SK-N-SH (cell line): Measurements from ENCODE around the gene LY6G6D. TPM values are rescaled to one million over a fixed set of nuclear protein-coding genes. Genes with fewer than 3 reads are reported as not detected.

Source experiments
- CTCF ChIA-PET: fragments of 300-600, 350-600 bp; formaldehyde crosslinking; extraction: SDS; loops from one replicate; lab custom pipeline; 2021; lab: Yijun Ruan, JAX
- POLR2A ChIA-PET: fragments of 350-600 bp; sonication (Branson Sonifier 250); formaldehyde crosslinking; extraction: SDS; loops from one replicate; lab custom pipeline; 2020; ENCODE audit warnings: antibody characterized with exemption, inconsistent platforms; lab: Yijun Ruan, JAX
- DNase-seq: peaks from one replicate; pipeline ENCODE4 v3.0.0; 2012
- H2AFZ ChIP-seq: fragments of 200-600 bp; sonication (generic); 2 replicates; pipeline ENCODE4 v1.8.1; 2016; ENCODE audit warnings: antibody characterized with exemption, mild to moderate bottlenecking, low read depth
- H3F3A ChIP-seq: fragments of 200-600 bp; sonication (generic); replicated peaks from 2 replicates; pipeline ENCODE3; 2016; ENCODE audit warnings: antibody characterized with exemption, mild to moderate bottlenecking; ENCODE audit not compliant: insufficient read depth
- H3K27ac ChIP-seq, 2 experiments: fragments of 200-500 bp in 1 of 2; fragments of 200-600 bp in 1 of 2; sonication (Bioruptor generic) in 1 of 2; sonication (generic), shearing (Covaris generic) in 1 of 2; 2 replicates each; pipeline versions ENCODE4 v1.5.1 to v1.6.1; 2014 to 2016; ENCODE audit warnings: low read depth in 2 of 2, inconsistent platforms in 1 of 2, low read length in 1 of 2, mild to moderate bottlenecking in 1 of 2, mixed read lengths in 1 of 2
- H3K27me3 ChIP-seq: fragments of 200-600 bp; sonication (generic), shearing (Covaris generic); 2 replicates; pipeline ENCODE4 v1.6.1; 2016; ENCODE audit warnings: mixed run types; ENCODE audit not compliant: insufficient read depth
- H3K36me3 ChIP-seq, 2 experiments: fragments of 200-500 bp in 1 of 2; fragments of 200-600 bp in 1 of 2; sonication (Bioruptor generic) in 1 of 2; sonication (generic) in 1 of 2; replicated peaks in 1 of 2; 2 replicates each; pipeline versions ENCODE3 to v1.5.1; 2014 to 2016; ENCODE audit warnings: low read length in 1 of 2, mild to moderate bottlenecking in 1 of 2; ENCODE audit not compliant: insufficient read depth in 2 of 2, control insufficient read depth in 1 of 2
- H3K4me1 ChIP-seq, 2 experiments: fragments of 200-500 bp in 1 of 2; fragments of 200-600 bp in 1 of 2; sonication (Bioruptor generic) in 1 of 2; sonication (generic), shearing (Covaris generic) in 1 of 2; 2 replicates each; pipeline versions ENCODE4 v1.5.1 to v1.6.1; 2014 to 2016; ENCODE audit warnings: low read depth in 1 of 2, low read length in 1 of 2, mixed run types in 1 of 2; ENCODE audit not compliant: insufficient read depth in 2 of 2, control insufficient read depth in 1 of 2
- H3K4me2 ChIP-seq: fragments of 200-600 bp; sonication (generic), shearing (Covaris generic); 2 replicates; pipeline ENCODE4 v1.6.1; 2017; ENCODE audit warnings: mixed run types
- H3K4me3 ChIP-seq, 2 experiments: fragments of 200-500 bp in 1 of 2; fragments of 200-600 bp in 1 of 2; sonication (Bioruptor generic) in 1 of 2; sonication (generic), shearing (Covaris generic) in 1 of 2; 2 replicates each; pipeline versions ENCODE4 v1.5.1 to v1.8.1; 2014 to 2016; ENCODE audit warnings: low read depth in 2 of 2, inconsistent platforms in 1 of 2, low read length in 1 of 2, mild to moderate bottlenecking in 1 of 2, mixed read lengths in 1 of 2, moderate library complexity in 1 of 2
- H3K79me2 ChIP-seq: fragments of 200-600 bp; sonication (generic); 2 replicates; pipeline ENCODE4 v1.8.1; 2017; ENCODE audit warnings: mild to moderate bottlenecking; ENCODE audit not compliant: insufficient read depth
- H3K9ac ChIP-seq: fragments of 200-600 bp; sonication (generic); 2 replicates; pipeline ENCODE4 v1.6.1; 2017; ENCODE audit warnings: mixed run types
- H3K9me2 ChIP-seq: fragments of 200-600 bp; sonication (generic); 2 replicates; pipeline ENCODE4 v1.6.1; 2017; ENCODE audit warnings: mixed run types
- H3K9me3 ChIP-seq: fragments of 200-600 bp; sonication (generic); 2 replicates; pipeline ENCODE4 v1.6.1; 2017; ENCODE audit warnings: mixed run types, mild to moderate bottlenecking, moderate library complexity
- H4K20me1 ChIP-seq: fragments of 200-600 bp; sonication (generic); 2 replicates; pipeline ENCODE4 v1.6.1; 2017; ENCODE audit warnings: mild to moderate bottlenecking, mixed run types; ENCODE audit not compliant: insufficient read depth
- CTCF ChIP-seq: fragments of 200-600 bp; sonication (generic); IDR thresholded peaks from 2 replicates; pipeline ENCODE4 v1.6.1; 2017; ENCODE audit warnings: antibody characterized with exemption, mild to moderate bottlenecking, moderate library complexity
- ELF1 ChIP-seq: IDR thresholded peaks from 2 replicates; pipeline ENCODE4 v1.4.0; 2012
- EP300 ChIP-seq, 2 experiments: IDR thresholded peaks; 2 replicates each; pipeline versions ENCODE4 v1.4.0 to v1.6.1; 2012; ENCODE audit warnings: borderline replicate concordance in 1 of 2, low read depth in 1 of 2, low read length in 1 of 2
- FOSL2 ChIP-seq: IDR thresholded peaks from 2 replicates; pipeline ENCODE4 v1.4.0; 2012; ENCODE audit warnings: low read depth, mild to moderate bottlenecking, moderate library complexity, borderline replicate concordance
- FOXM1 ChIP-seq: IDR thresholded peaks from 2 replicates; pipeline ENCODE4 v1.4.0; 2012; ENCODE audit warnings: low read depth, mild to moderate bottlenecking
- GABPA ChIP-seq: IDR thresholded peaks from 2 replicates; pipeline ENCODE4 v1.4.0; 2012; ENCODE audit warnings: low read depth, mild to moderate bottlenecking
- JUND ChIP-seq: IDR thresholded peaks from 2 replicates; pipeline ENCODE4 v1.4.0; 2012
- MAX ChIP-seq: IDR thresholded peaks from 2 replicates; pipeline ENCODE4 v1.4.0; 2012; ENCODE audit warnings: low read depth
- NFIC ChIP-seq: IDR thresholded peaks from 2 replicates; pipeline ENCODE4 v1.4.0; 2012; ENCODE audit warnings: borderline replicate concordance
- RAD21 ChIP-seq: IDR thresholded peaks from 2 replicates; pipeline ENCODE4 v1.6.1; 2012; ENCODE audit warnings: mild to moderate bottlenecking, low read length
- REST ChIP-seq: IDR thresholded peaks from 2 replicates; pipeline ENCODE4 v1.6.1; 2012; ENCODE audit warnings: mild to moderate bottlenecking, low read depth, low read length, moderate library complexity
- RFX5 ChIP-seq: IDR thresholded peaks from 2 replicates; pipeline ENCODE4 v1.6.1; 2012; ENCODE audit warnings: mild to moderate bottlenecking, improper control_type of control experiment, low read length
- SIN3A ChIP-seq: IDR thresholded peaks from 2 replicates; pipeline ENCODE4 v1.6.1; 2012; ENCODE audit warnings: low read depth, mild to moderate bottlenecking, low read length, moderate library complexity, borderline replicate concordance
- TAF1 ChIP-seq: IDR thresholded peaks from 2 replicates; pipeline ENCODE4 v1.6.1; 2012; ENCODE audit warnings: low read depth, mild to moderate bottlenecking, low read length, moderate library complexity, borderline replicate concordance
- TCF12 ChIP-seq: IDR thresholded peaks from 2 replicates; pipeline ENCODE4 v1.4.0; 2012
- TEAD4 ChIP-seq: IDR thresholded peaks from 2 replicates; pipeline ENCODE4 v1.4.0; 2012; ENCODE audit warnings: mild to moderate bottlenecking, borderline replicate concordance; ENCODE audit not compliant: insufficient read depth
- USF1 ChIP-seq: IDR thresholded peaks from 2 replicates; pipeline ENCODE4 v1.4.0; 2012; ENCODE audit warnings: low read depth, borderline replicate concordance
- ZBTB33 ChIP-seq: IDR thresholded peaks from 2 replicates; pipeline ENCODE4 v1.4.0; 2012; ENCODE audit warnings: low read depth, borderline replicate concordance
- WGBS: methylation state at CpG from one replicate; pipeline ENCODE4 v1.1.6; 2017; ENCODE audit warnings: low lambda C conversion rate; 5-methylcytosine and 5-hydroxymethylcytosine counted together
- polyA plus RNA-seq, 3 experiments: library from polyadenylated mRNA; depleted of rRNA; stranded (reverse); fragments of >200 nt; gene quantifications; 2 replicates each; pipeline ENCODE4 v1.2.3, GENCODE V29; 2012

The LY6G6D gene
- polyA plus RNA-seq, 1 of the 3 experiments (the other 2 are of a cell fraction): not detected

- TF ChIP-seq JUND (peak; percentile 79; the same call in 1 of the 2 replicates), EP300 (IDR thresholded peaks at IDR 0.05; ENCODE audit: borderline replicate concordance in 1 of 2, low read depth in 1 of 2, low read length in 1 of 2) (no peak), USF1 (no peak), ZBTB33 (no peak), CTCF (no peak), MAX (peak; percentile 82; the same call in 1 of the 2 replicates), TEAD4 (no peak), GABPA (peak; percentile 58)
Measured at GRCh38 chr6:31734821-31735406, 19.8 kb downstream of the LY6G6D start (continued).

- 1% methylated on average over 15 of the region's 24 CpGs for whole genome bisulfite sequencing
- Histone ChIP-seq H3K4me3 (peak within 1 kb of the TSS; percentile 85 to 86), H3K9ac (peak within 1 kb of the TSS; percentile 97), H3F3A (peaks cover 52% of the 10 kb centered on the region), H3K36me3 (peaks cover 21 to 33% of the 10 kb centered on the region in 2 experiments), H3K9me3 (no peaks in the 10 kb centered on the region), H3K4me1 (peaks cover 22 to 31% of the 10 kb centered on the region in 2 experiments; a peak in 3 of 4 replicates), H4K20me1 (peaks cover 21% of the 10 kb centered on the region), H2AFZ (0 out of 2 replicates have a peak within 1 kb of the TSS, but pooled peaks have one; percentile 15), H3K4me2 (peak within 1 kb of the TSS; percentile 99), H3K9me2 (no peaks in the 10 kb centered on the region), H3K27ac (peak within 1 kb of the TSS; percentile 88 to 90), H3K27me3 (no peaks in the 10 kb centered on the region), H3K79me2 (peaks cover 74% of the 10 kb centered on the region)
- CTCF ChIA-PET: interaction anchor here (0.8 to 5.5 kb wide), 6 partner anchors 12 to 95 kb away, joined by 3 to 23 read pairs (median 4); partner anchors contain the start of gene VARS1
- DNase-seq: peak; percentile 87
- POLR2A ChIA-PET: interaction anchor here (1.2 to 2.1 kb wide), 5 partner anchors 33 to 99 kb away, joined by 3 to 6 read pairs (median 4); partner anchors contain the start of genes ABHD16A, HSPA1A and HSPA1L
- peak; percentile 83; the same call in 1 of the 2 replicates for TF ChIP-seq ELF1
- TF ChIP-seq RAD21: no peak
- no peak for TF ChIP-seq ZBTB33
- TF ChIP-seq JUND: peak; percentile 73
- no peak for TF ChIP-seq NFIC
- TF ChIP-seq GABPA: peak; percentile 46; the same call in 1 of the 2 replicates
- peak; percentile 55 for TF ChIP-seq TAF1
- peak; percentile 85 for TF ChIP-seq FOSL2
- TF ChIP-seq SIN3A: peak; percentile 52; the same call in 1 of the 2 replicates
- TF ChIP-seq RFX5: no peak
- no peak for TF ChIP-seq TCF12
- TF ChIP-seq REST: no peak
- no peak for TF ChIP-seq FOXM1
Measured at GRCh38 chr6:31736021-31736767, 21.0 kb downstream of the LY6G6D start, which contains the start of gene CLIC1. Gene CLIC1, minus strand, starts transcription at chr6:31736530. Its CDS starts 230 bp downstream, at chr6:31736300.
